Neural crest cell (in vitro differentiated cells): Measurements from ENCODE around the gene NETO1. TPM values are rescaled to one million over a fixed set of nuclear protein-coding genes. Genes with fewer than 3 reads are reported as not detected.

ENCODE experiments used
- DNase-seq: peaks from one replicate; pipeline ENCODE4 v3.0.0; 2021; ENCODE audit warnings: low read depth, mixed read lengths, low spot score
- H3K27ac Mint-ChIP-seq: one replicate; pipeline ENCODE4 v1.8.0; 2021; ENCODE audit warnings: mild to moderate bottlenecking, mixed read lengths; ENCODE audit not compliant: unreplicated experiment
- H3K27me3 Mint-ChIP-seq: 2 replicates; pipeline ENCODE4 v1.8.0; 2021; ENCODE audit warnings: low read depth, mild to moderate bottlenecking, mixed read lengths
- H3K36me3 Mint-ChIP-seq: 2 replicates; pipeline ENCODE4 v1.8.0; 2021; ENCODE audit warnings: low read depth, mild to moderate bottlenecking, mixed read lengths
- H3K4me1 Mint-ChIP-seq: 2 replicates; pipeline ENCODE4 v1.8.0; 2021; ENCODE audit warnings: mixed read lengths
- H3K4me3 Mint-ChIP-seq: one replicate; pipeline ENCODE4 v1.8.0; 2021; ENCODE audit warnings: mild to moderate bottlenecking, mixed read lengths
- H3K9me3 Mint-ChIP-seq: 2 replicates; pipeline ENCODE4 v1.8.0; 2021; ENCODE audit warnings: mixed read lengths
- total RNA-seq: library from RNA; stranded (reverse); gene quantifications from 2 replicates; pipeline ENCODE4 v1.2.1, GENCODE V29; 2021
- TF ChIP-seq, protein P1 (sequence below): fragments of 200-600 bp; sonication (generic); conservative IDR thresholded peaks from 2 replicates; pipeline ENCODE4 v1.5.0; 2021; ENCODE audit warnings: antibody characterized with exemption, mild to moderate bottlenecking

The NETO1 gene
- total RNA-seq, 1 donor from 2014 or later, result 6.1 TPM

GRCh38 chr18:72869226-72870185 is 1.7 kb upstream of the NETO1 start:
- DNase-seq, result no peak
- Mint-ChIP-seq H3K27me3 (peaks cover 59% of the 10 kb centered on the region), H3K4me1 (peaks cover 17% of the 10 kb centered on the region), H3K36me3 (peaks cover 3% of the 10 kb centered on the region), H3K27ac (no peak overlapping the region), H3K9me3 (no peaks in the 10 kb centered on the region), H3K4me3 (peak overlapping the region; percentile 86)
- TF ChIP-seq, protein P1, sequence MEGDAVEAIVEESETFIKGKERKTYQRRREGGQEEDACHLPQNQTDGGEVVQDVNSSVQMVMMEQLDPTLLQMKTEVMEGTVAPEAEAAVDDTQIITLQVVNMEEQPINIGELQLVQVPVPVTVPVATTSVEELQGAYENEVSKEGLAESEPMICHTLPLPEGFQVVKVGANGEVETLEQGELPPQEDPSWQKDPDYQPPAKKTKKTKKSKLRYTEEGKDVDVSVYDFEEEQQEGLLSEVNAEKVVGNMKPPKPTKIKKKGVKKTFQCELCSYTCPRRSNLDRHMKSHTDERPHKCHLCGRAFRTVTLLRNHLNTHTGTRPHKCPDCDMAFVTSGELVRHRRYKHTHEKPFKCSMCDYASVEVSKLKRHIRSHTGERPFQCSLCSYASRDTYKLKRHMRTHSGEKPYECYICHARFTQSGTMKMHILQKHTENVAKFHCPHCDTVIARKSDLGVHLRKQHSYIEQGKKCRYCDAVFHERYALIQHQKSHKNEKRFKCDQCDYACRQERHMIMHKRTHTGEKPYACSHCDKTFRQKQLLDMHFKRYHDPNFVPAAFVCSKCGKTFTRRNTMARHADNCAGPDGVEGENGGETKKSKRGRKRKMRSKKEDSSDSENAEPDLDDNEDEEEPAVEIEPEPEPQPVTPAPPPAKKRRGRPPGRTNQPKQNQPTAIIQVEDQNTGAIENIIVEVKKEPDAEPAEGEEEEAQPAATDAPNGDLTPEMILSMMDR, result no peak

GRCh38 chr18:72868585-72869225 is 918 bp upstream of the NETO1 start:
- H3K27ac Mint-ChIP-seq, result no peak overlapping the region
- peak overlapping the region; percentile 90 for H3K4me3 Mint-ChIP-seq
- TF ChIP-seq, protein P1, result no peak
- H3K36me3 Mint-ChIP-seq, result peaks cover 3% of the 10 kb centered on the region
- H3K4me1 Mint-ChIP-seq, result peaks cover 17% of the 10 kb centered on the region
- DNase-seq, result peak; percentile 25
- H3K27me3 Mint-ChIP-seq, result peaks cover 64% of the 10 kb centered on the region
- no peaks in the 10 kb centered on the region for H3K9me3 Mint-ChIP-seq

DNA sequence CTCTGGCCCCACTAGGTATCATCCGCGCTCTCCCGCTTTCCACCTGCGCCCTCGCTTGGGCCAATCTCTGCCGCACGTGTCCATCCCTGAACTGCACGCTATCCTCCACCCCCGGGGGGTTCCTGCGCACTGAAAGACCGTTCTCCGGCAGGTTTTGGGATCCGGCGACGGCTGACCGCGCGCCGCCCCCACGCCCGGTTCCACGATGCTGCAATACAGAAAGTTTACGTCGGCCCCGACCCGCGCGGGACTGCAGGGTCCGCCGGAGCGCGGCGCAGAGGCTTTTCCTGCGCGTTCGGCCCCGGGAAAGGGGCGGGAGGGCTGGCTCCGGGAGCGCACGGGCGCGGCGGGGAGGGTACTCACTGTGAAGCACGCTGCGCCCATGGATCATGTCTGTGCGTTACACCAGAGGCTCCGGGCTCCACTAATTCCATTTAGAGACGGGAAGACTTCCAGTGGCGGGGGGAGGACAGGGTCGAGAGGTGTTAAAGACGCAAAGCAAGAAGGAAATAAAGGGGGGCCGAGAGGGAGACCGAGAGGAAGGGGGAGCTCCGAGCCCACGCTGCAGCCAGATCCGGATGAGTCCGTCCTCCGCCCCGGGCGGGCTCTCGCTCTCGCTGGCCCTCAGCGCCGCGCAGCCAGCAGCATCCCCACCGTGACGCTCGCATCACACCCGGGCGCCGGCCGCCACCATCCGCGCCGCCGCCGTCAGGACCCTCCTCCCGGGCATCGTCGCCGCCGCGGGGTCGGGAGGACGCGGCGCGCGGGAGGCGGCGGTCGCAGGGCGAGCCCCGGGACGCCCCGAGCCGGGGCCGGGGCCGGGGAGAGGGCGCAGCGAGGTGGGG is 664 bp downstream of the NETO1 start:
- Mint-ChIP-seq H3K36me3 (peaks cover 3% of the 10 kb centered on the region), H3K9me3 (no peaks in the 10 kb centered on the region), H3K27ac (no peak overlapping the region), H3K4me3 (peak overlapping the region; percentile 68), H3K27me3 (peaks cover 70% of the 10 kb centered on the region), H3K4me1 (peaks cover 17% of the 10 kb centered on the region)
- TF ChIP-seq, protein P1, result no peak
- peak; percentile 21 for DNase-seq

DNA sequence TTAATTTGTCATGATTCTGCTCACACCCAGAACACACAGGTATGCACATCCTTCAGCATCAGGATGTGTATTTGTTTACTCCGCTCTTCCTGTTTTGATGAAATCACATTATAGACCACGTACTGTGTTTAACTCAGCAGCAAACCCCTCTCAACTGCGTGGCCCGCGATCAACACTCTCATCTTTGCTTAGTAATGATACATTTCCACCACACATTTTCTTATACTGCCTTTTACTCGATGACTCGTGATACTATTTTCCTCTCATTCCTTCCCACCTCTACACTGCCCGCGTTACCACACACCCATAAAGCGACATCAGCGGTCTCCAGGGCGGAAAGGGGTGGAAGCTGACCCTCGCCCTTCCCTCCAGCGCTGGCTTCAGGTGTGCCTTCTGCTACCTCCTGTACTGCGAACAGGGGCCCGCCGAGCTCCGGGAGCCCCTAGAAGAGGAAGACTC is 1.3 kb downstream of the NETO1 start:
- DNase-seq, result no peak
- Mint-ChIP-seq H3K27me3 (peaks cover 67% of the 10 kb centered on the region), H3K4me3 (peak overlapping the region; percentile 68), H3K27ac (no peak overlapping the region), H3K36me3 (peaks cover 5% of the 10 kb centered on the region), H3K4me1 (peaks cover 17% of the 10 kb centered on the region), H3K9me3 (no peaks in the 10 kb centered on the region)
- TF ChIP-seq, protein P1, result no peak

DNA sequence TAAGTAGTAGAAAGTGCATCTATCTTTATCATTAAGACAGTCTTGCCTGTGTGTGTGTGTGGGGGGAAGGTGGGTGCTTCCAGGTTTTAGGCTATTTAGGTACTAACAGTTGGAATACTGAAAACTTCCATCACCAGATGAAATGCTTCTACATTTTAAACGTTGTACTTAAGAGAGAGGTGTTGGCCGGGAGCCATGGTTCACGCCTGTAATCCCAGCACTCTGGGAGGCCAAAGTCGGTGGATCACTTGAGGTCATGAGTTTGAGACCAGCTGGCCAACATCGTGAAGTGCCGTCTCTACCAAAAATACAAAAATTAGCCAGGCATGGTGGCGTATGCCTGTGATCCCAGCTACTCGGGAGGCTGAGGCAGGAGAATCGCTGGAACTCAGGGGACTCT is 4.0 kb downstream of the NETO1 start:
- peaks cover 7% of the 10 kb centered on the region for H3K4me1 Mint-ChIP-seq
- TF ChIP-seq, protein P1, result no peak
- H3K27ac Mint-ChIP-seq, result no peak overlapping the region
- H3K36me3 Mint-ChIP-seq, result peaks cover 5% of the 10 kb centered on the region
- H3K9me3 Mint-ChIP-seq, result no peaks in the 10 kb centered on the region
- H3K27me3 Mint-ChIP-seq, result peaks cover 46% of the 10 kb centered on the region
- DNase-seq, result no peak
- H3K4me3 Mint-ChIP-seq, result no peak overlapping the region
